HEK293 (cell line): ENCODE data around the gene RBM42.
A peak's percentile ranks its signal among the peaks of the same experiment; 100 is the strongest.

Source experiments
- CTCF ChIA-PET: fragments of 350-600 bp; formaldehyde crosslinking; extraction: SDS; loops from one replicate; lab custom pipeline; 2021; ENCODE audit warnings: antibody characterized with exemption; lab: Yijun Ruan, JAX
- POLR2A ChIA-PET: fragments of 300-600 bp; formaldehyde crosslinking; extraction: SDS; loops from one replicate; lab custom pipeline; 2020; ENCODE audit warnings: antibody characterized with exemption, inconsistent platforms; lab: Yijun Ruan, JAX
- H3K27ac ChIP-seq: fragments of 200-500 bp; sonication (Bioruptor generic); 2 replicates; pipeline ENCODE4 v1.5.1; 2014; ENCODE audit warnings: low read depth, low read length, control low read depth, inconsistent platforms; ENCODE audit errors: extremely low read depth
- H3K36me3 ChIP-seq, 2 experiments: fragments of 200-500 bp in 1 of 2; sonication (Bioruptor generic) in 1 of 2; 1 replicate in 1 of 2; 2 replicates in 1 of 2; pipeline ENCODE4 v1.5.1; 2014 to 2017; ENCODE audit warnings: inconsistent platforms in 2 of 2, low read length in 2 of 2; ENCODE audit not compliant: control insufficient read depth in 2 of 2, insufficient read depth in 1 of 2
- H3K4me1 ChIP-seq: fragments of 200-500 bp; sonication (Bioruptor generic); 2 replicates; pipeline ENCODE4 v1.5.1; 2014; ENCODE audit warnings: mild to moderate bottlenecking, low read length, inconsistent platforms; ENCODE audit not compliant: control insufficient read depth, insufficient read depth
- H3K4me3 ChIP-seq: 2 replicates; pipeline ENCODE4 v1.5.1; 2011; ENCODE audit warnings: low read depth, mild to moderate bottlenecking, control low read depth, low read length, moderate library complexity
- H3K9me3 ChIP-seq: fragments of 200-500 bp; sonication (Bioruptor generic); 2 replicates; pipeline ENCODE4 v1.5.1; 2014; ENCODE audit warnings: low read depth, low read length, inconsistent platforms; ENCODE audit not compliant: control insufficient read depth, insufficient read depth
- GLI2 ChIP-seq: fragments of 450-650 bp; formaldehyde crosslinking; IDR thresholded peaks from 2 replicates; pipeline ENCODE4; 2017; ENCODE audit warnings: missing biosample characterization, missing genetic modification characterization, low read depth, borderline replicate concordance
- SCRT1 ChIP-seq: fragments of 450-650 bp; formaldehyde crosslinking; IDR thresholded peaks from 2 replicates; pipeline ENCODE4 v1.5.1; 2016; ENCODE audit warnings: missing biosample characterization, missing genetic modification characterization, borderline replicate concordance
- SCRT2 ChIP-seq: fragments of 450-650 bp; formaldehyde crosslinking; IDR thresholded peaks from 2 replicates; pipeline ENCODE4 v1.5.1; 2016; ENCODE audit warnings: missing biosample characterization, missing genetic modification characterization
- YY1 ChIP-seq: fragments of 450-650 bp; formaldehyde crosslinking; IDR thresholded peaks from 2 replicates; pipeline ENCODE4 v1.5.1; 2018; ENCODE audit warnings: missing biosample characterization, missing genetic modification characterization
- ZBTB17 ChIP-seq: fragments of 450-650 bp; formaldehyde crosslinking; IDR thresholded peaks from 2 replicates; pipeline ENCODE4 v1.5.1; 2016; ENCODE audit warnings: missing biosample characterization, missing genetic modification characterization
- ZBTB8A ChIP-seq: fragments of 450-650 bp; formaldehyde crosslinking; IDR thresholded peaks from 2 replicates; pipeline ENCODE4 v1.5.1; 2016; ENCODE audit warnings: missing biosample characterization, missing genetic modification characterization
- ZFHX2 ChIP-seq: fragments of 450-650 bp; formaldehyde crosslinking; conservative IDR thresholded peaks from 2 replicates; pipeline ENCODE4 v1.5.1; 2016; ENCODE audit warnings: missing biosample characterization, missing genetic modification characterization
- ZFP37 ChIP-seq: fragments of 450-650 bp; formaldehyde crosslinking; IDR thresholded peaks from 2 replicates; pipeline ENCODE4 v1.5.1; 2016; ENCODE audit warnings: missing biosample characterization, missing genetic modification characterization
- ZNF121 ChIP-seq: fragments of 450-650 bp; formaldehyde crosslinking; IDR thresholded peaks from 2 replicates; pipeline ENCODE4 v1.5.1; 2016; ENCODE audit warnings: missing biosample characterization, missing genetic modification characterization
- ZNF155 ChIP-seq: fragments of 450-650 bp; formaldehyde crosslinking; IDR thresholded peaks from 2 replicates; pipeline ENCODE4 v1.5.1; 2016; ENCODE audit warnings: missing biosample characterization, missing genetic modification characterization
- ZNF16 ChIP-seq: fragments of 450-650 bp; formaldehyde crosslinking; IDR thresholded peaks from 2 replicates; pipeline ENCODE4 v1.5.1; 2016; ENCODE audit warnings: low read depth, missing biosample characterization, missing genetic modification characterization
- ZNF266 ChIP-seq: fragments of 450-650 bp; formaldehyde crosslinking; IDR thresholded peaks from 2 replicates; pipeline ENCODE4 v1.5.1; 2016; ENCODE audit warnings: missing biosample characterization, missing genetic modification characterization, low read depth
- ZNF366 ChIP-seq: fragments of 450-650 bp; formaldehyde crosslinking; conservative IDR thresholded peaks from 2 replicates; pipeline ENCODE4 v1.5.1; 2016; ENCODE audit warnings: missing biosample characterization, missing genetic modification characterization
- ZNF416 ChIP-seq: fragments of 450-650 bp; formaldehyde crosslinking; IDR thresholded peaks from 2 replicates; pipeline ENCODE4 v1.5.1; 2016; ENCODE audit warnings: missing biosample characterization, missing genetic modification characterization
- ZNF514 ChIP-seq: fragments of 450-650 bp; formaldehyde crosslinking; IDR thresholded peaks from 2 replicates; pipeline ENCODE4 v1.5.1; 2016; ENCODE audit warnings: missing biosample characterization, missing genetic modification characterization
- ZNF549 ChIP-seq: fragments of 450-650 bp; IDR thresholded peaks from 2 replicates; pipeline ENCODE4 v1.5.1; 2018; ENCODE audit warnings: missing biosample characterization, missing genetic modification characterization, mild to moderate bottlenecking, inconsistent platforms, moderate library complexity
- ZNF555 ChIP-seq: fragments of 450-650 bp; formaldehyde crosslinking; conservative IDR thresholded peaks from 2 replicates; pipeline ENCODE4 v1.5.1; 2017; ENCODE audit warnings: missing biosample characterization, mild to moderate bottlenecking, missing genetic modification characterization, inconsistent platforms
- ZNF585B ChIP-seq: fragments of 450-650 bp; formaldehyde crosslinking; IDR thresholded peaks from 2 replicates; pipeline ENCODE4 v1.5.1; 2016; ENCODE audit warnings: missing biosample characterization, missing genetic modification characterization
- ZNF747 ChIP-seq: fragments of 450-650 bp; formaldehyde crosslinking; IDR thresholded peaks from 2 replicates; pipeline ENCODE4 v1.5.1; 2016; ENCODE audit warnings: missing biosample characterization, missing genetic modification characterization
- ZNF776 ChIP-seq: fragments of 450-650 bp; formaldehyde crosslinking; IDR thresholded peaks from 2 replicates; pipeline ENCODE4 v1.5.0; 2017; ENCODE audit warnings: missing biosample characterization, missing genetic modification characterization, borderline replicate concordance
- ZNF792 ChIP-seq: fragments of 450-650 bp; formaldehyde crosslinking; IDR thresholded peaks from 2 replicates; pipeline ENCODE4 v1.5.1; 2016; ENCODE audit warnings: missing biosample characterization, missing genetic modification characterization
- ZSCAN30 ChIP-seq: fragments of 450-650 bp; IDR thresholded peaks from 2 replicates; pipeline ENCODE4 v1.5.1; 2018; ENCODE audit warnings: missing biosample characterization, mild to moderate bottlenecking, missing genetic modification characterization, moderate library complexity
- TF ChIP-seq, protein P1 (sequence below): fragments of 450-650 bp; formaldehyde crosslinking; IDR thresholded peaks from 2 replicates; pipeline ENCODE4 v1.5.1; 2016; ENCODE audit warnings: missing biosample characterization, missing genetic modification characterization
- TF ChIP-seq, protein P2 (sequence below): fragments of 450-650 bp; formaldehyde crosslinking; IDR thresholded peaks from 2 replicates; pipeline ENCODE4 v1.5.1; 2016; ENCODE audit warnings: missing biosample characterization, missing genetic modification characterization
- TF ChIP-seq, protein P3 (sequence below): IDR thresholded peaks from 2 replicates; pipeline ENCODE4 v1.6.1; 2011; ENCODE audit warnings: mild to moderate bottlenecking, low read depth, low read length, borderline replicate concordance
- TF ChIP-seq, protein P4 (sequence below): fragments of 450-650 bp; formaldehyde crosslinking; IDR thresholded peaks from 2 replicates; pipeline ENCODE4 v1.5.1; 2016; ENCODE audit warnings: missing biosample characterization, missing genetic modification characterization

The RBM42 gene

DNA sequence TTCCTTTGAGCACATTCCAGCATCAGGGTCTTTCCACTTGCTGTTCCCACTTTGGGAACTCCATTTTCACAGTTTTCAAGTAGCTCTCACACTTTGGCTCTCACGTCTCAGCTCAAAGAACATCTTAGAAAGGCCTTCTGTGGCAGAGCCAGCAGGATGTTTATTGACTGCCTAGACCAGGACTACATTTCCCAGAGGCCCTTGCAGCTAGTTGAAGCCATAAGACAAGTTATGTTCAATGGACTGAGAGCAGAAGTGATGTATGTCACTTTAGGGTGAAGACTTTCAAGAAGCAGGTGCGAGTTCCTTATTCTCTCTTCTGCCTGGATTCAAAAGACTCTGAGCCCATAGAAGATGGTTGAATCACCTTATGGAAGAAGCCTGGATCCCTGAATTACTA is 20.6 kb upstream of the RBM42 start:
- ChIA-PET POLR2A (interaction anchor here (0.8 to 1.4 kb wide), 3 partner anchors 9 to 52 kb away, joined by 3 to 5 read pairs (median 3); no protein-coding TSS in a partner anchor), CTCF (interaction anchor here (0.6 to 2.1 kb wide), 9 partner anchors 10 to 255 kb away, joined by 3 to 7 read pairs (median 4); no protein-coding TSS in a partner anchor)
- peaks cover 2% of the 10 kb centered on the region for H3K9me3 ChIP-seq
- TF ChIP-seq YY1 (peak; percentile 29; the same call in 1 of the 2 replicates), ZNF747 (tag by site-specific recombination) (no peak), ZBTB17 (tag by site-specific recombination) (0 out of 2 replicates have a peak, but pooled peaks have one; percentile 12)
- TF ChIP-seq, protein P1, sequence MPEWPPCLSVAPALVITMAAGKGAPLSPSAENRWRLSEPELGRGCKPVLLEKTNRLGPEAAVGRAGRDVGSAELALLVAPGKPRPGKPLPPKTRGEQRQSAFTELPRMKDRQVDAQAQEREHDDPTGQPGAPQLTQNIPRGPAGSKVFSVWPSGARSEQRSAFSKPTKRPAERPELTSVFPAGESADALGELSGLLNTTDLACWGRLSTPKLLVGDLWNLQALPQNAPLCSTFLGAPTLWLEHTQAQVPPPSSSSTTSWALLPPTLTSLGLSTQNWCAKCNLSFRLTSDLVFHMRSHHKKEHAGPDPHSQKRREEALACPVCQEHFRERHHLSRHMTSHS: no peak
- no peak overlapping the region for H3K27ac ChIP-seq
- H3K4me3 ChIP-seq: no peak overlapping the region
- no peaks in the 10 kb centered on the region; a peak in 1 of 3 replicates for H3K36me3 ChIP-seq
- peaks cover 7% of the 10 kb centered on the region for H3K4me1 ChIP-seq

DNA sequence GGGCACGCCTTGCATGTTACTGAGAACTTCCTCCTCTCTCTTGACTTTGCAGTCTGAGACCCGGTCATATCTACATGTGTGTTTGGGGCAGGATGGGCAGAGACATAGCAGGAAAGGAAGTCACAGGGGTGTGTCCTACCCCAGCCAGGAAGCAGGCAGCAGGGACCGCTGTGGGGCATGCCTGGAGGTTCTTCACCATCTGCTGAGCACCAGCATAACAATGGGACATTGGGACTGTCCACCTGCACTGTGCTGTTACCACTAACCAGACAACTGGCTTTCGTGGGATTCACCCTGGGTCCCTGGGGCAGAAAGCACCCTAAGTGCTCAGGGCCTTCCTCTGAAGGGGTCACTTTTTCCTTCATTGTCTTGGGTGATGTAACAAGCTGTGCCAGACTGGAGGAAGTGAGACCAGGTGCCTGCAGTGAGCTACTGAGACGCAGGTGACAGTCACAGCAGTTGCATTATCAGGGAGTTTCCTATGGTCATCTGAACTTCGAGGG is 18.9 kb upstream of the RBM42 start:
- Histone ChIP-seq H3K27ac (no peak overlapping the region), H3K4me3 (no peak overlapping the region), H3K9me3 (peaks cover 2% of the 10 kb centered on the region), H3K36me3 (peaks cover 11 to 14% of the 10 kb centered on the region in 2 experiments), H3K4me1 (peaks cover 13% of the 10 kb centered on the region)
- ChIA-PET POLR2A (interaction anchor here (1.1 to 1.9 kb wide), 4 partner anchors 12 to 138 kb away, joined by 3 to 5 read pairs (median 4); partner anchors contain the start of genes COX6B1 and LIN37), CTCF (interaction anchor here (0.5 to 2.1 kb wide), 6 partner anchors 18 to 242 kb away, joined by 3 to 8 read pairs (median 5); no protein-coding TSS in a partner anchor)
- TF ChIP-seq ZNF16 (no peak), ZFP37 (tag by site-specific recombination) (no peak), ZNF416 (no peak)

DNA sequence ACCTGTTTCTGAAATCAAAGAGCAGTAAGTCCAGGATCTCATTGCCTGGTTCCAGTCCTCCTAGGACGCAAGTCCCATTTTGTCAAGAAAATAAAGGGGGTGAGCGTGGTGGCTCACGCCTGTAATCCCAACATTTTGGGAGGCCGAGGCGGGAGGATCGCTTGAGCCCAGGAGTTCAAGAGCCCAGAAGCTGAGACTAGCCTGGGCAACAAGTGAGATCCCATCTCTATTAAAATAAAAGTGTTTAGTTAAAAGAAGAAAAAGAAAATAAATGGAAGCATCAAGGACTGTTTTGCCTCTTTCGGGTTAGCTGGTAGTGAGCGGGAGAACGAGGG is 16.6 kb upstream of the RBM42 start:
- Histone ChIP-seq H3K36me3 (peaks cover 33 to 36% of the 10 kb centered on the region in 2 experiments), H3K4me3 (no peak overlapping the region), H3K9me3 (peaks cover 2% of the 10 kb centered on the region)
- POLR2A ChIA-PET: interaction anchor here (0.9 to 2.3 kb wide), 16 partner anchors 11 to 136 kb away, joined by 3 to 32 read pairs (median 6); partner anchors contain the start of genes COX6B1, LIN37, PSENEN and U2AF1L4
- CTCF ChIA-PET: interaction anchor here (0.9 to 2.5 kb wide), 9 partner anchors 11 to 260 kb away, joined by 3 to 22 read pairs (median 6); no protein-coding TSS in a partner anchor
- TF ChIP-seq ZFP37 (tag by site-specific recombination) (no peak), ZNF155 (no peak), ZBTB8A (no peak), ZNF585B (tag by site-specific recombination) (no peak), ZNF514 (tag by site-specific recombination) (no peak), ZNF555 (tag by site-specific recombination) (no peak), ZNF266 (tag by site-specific recombination) (no peak), ZSCAN30 (tag by site-specific recombination) (no peak), ZNF121 (tag by site-specific recombination) (peak; percentile 93), SCRT1 (tag by site-specific recombination) (peak; percentile 95), GLI2 (tag by site-specific recombination) (no peak), ZNF549 (tag by site-specific recombination) (no peak), SCRT2 (peak; percentile 98), ZNF792 (tag by site-specific recombination) (no peak), ZNF776 (tag by site-specific recombination) (no peak), ZFHX2 (no peak), ZNF366 (tag by site-specific recombination) (peak; percentile 74; the same call in 1 of the 2 replicates)
- TF ChIP-seq, protein P2, sequence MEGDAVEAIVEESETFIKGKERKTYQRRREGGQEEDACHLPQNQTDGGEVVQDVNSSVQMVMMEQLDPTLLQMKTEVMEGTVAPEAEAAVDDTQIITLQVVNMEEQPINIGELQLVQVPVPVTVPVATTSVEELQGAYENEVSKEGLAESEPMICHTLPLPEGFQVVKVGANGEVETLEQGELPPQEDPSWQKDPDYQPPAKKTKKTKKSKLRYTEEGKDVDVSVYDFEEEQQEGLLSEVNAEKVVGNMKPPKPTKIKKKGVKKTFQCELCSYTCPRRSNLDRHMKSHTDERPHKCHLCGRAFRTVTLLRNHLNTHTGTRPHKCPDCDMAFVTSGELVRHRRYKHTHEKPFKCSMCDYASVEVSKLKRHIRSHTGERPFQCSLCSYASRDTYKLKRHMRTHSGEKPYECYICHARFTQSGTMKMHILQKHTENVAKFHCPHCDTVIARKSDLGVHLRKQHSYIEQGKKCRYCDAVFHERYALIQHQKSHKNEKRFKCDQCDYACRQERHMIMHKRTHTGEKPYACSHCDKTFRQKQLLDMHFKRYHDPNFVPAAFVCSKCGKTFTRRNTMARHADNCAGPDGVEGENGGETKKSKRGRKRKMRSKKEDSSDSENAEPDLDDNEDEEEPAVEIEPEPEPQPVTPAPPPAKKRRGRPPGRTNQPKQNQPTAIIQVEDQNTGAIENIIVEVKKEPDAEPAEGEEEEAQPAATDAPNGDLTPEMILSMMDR (tag by site-specific recombination): no peak
- TF ChIP-seq, protein P3, sequence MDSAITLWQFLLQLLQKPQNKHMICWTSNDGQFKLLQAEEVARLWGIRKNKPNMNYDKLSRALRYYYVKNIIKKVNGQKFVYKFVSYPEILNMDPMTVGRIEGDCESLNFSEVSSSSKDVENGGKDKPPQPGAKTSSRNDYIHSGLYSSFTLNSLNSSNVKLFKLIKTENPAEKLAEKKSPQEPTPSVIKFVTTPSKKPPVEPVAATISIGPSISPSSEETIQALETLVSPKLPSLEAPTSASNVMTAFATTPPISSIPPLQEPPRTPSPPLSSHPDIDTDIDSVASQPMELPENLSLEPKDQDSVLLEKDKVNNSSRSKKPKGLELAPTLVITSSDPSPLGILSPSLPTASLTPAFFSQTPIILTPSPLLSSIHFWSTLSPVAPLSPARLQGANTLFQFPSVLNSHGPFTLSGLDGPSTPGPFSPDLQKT: no peak
- TF ChIP-seq, protein P4, sequence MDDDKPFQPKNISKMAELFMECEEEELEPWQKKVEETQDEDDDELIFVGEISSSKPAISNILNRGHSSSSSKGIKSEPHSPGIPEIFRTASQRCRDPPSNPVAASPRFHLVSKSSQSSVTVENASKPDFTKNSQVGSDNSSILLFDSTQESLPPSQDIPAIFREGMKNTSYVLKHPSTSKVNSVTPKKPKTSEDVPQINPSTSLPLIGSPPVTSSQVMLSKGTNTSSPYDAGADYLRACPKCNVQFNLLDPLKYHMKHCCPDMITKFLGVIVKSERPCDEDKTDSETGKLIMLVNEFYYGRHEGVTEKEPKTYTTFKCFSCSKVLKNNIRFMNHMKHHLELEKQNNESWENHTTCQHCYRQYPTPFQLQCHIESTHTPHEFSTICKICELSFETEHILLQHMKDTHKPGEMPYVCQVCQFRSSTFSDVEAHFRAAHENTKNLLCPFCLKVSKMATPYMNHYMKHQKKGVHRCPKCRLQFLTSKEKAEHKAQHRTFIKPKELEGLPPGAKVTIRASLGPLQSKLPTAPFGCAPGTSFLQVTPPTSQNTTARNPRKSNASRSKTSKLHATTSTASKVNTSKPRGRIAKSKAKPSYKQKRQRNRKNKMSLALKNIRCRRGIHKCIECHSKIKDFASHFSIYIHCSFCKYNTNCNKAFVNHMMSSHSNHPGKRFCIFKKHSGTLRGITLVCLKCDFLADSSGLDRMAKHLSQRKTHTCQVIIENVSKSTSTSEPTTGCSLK (tag by site-specific recombination): no peak
- TF ChIP-seq, all 188 proteins: peak for 4
- Histone ChIP-seq H3K27ac (peak overlapping the region; percentile 94; the same call in 1 of the 2 replicates), H3K4me1 (peaks cover 13% of the 10 kb centered on the region)
